ENCODE measurements around the gene LRP1. TPM values are rescaled to one million over a fixed set of nuclear protein-coding genes. Genes with fewer than 3 reads are reported as not detected.
A peak's percentile ranks its signal among the peaks of the same experiment; 100 is the strongest.

LRP1 gene
- total RNA-seq, 2 experiments from 2014 or later: 1.0 to 1.5 TPM

DNA sequence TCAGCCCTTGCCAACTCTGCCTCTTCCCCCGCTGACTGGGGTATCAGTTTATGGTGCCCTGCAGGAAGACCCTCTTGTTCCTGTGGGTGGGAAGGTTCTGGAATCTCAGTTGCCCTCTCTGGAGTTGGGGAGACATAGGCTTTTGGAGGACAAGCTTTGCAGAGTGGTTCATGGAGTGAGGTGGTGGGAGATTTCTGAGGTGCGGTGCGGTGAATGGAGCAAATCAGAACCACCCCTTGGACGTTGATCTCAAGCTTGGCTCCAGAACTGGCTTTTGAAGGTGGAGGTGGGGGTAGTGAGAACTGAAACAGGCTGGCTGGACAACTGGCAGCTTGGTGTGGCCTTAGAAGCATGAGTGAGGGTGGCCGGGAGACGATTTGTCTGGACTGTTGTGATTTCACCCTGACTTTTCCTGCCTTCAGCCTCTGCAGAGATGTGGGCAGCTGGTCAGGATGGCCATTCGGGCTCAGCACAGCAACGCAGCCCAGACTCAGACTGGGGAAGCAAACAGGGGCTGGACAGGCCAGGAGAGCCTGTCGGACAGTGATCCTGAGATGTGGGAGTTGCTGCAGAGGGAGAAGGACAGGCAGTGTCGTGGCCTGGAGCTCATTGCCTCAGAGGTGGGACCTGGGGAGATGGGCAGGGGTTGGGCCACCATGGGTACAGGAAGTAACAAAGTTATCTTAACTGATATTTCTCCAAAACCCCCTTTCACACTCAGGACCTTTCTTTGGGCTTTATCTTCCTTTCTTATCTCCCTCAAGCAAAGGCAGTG, 102.3 kb downstream of the LRP1 start:
- H3K9me3 Mint-ChIP-seq: no peaks in the 10 kb centered on the region
- H3K4me3 Mint-ChIP-seq: peak overlapping the region; percentile 95
- DNase-seq: no peak
- CTCF ChIA-PET: interaction anchor here (0.6 to 12.9 kb wide), 9 partner anchors 9 to 249 kb away, joined by 3 to 290 read pairs (median 4); partner anchors contain the start of genes ARHGAP9, GLI1 and STAT6
- peaks cover 59% of the 10 kb centered on the region for H3K4me1 Mint-ChIP-seq (ENCODE audit: low read depth)
- intact Hi-C loops (cut with micrococcal nuclease): no loop called here
- H3K27ac Mint-ChIP-seq: peak overlapping the region; percentile 94
- H3K36me3 Mint-ChIP-seq (ENCODE audit: low read depth): peaks cover 56% of the 10 kb centered on the region
- peaks cover 16% of the 10 kb centered on the region for H3K27me3 Mint-ChIP-seq (ENCODE audit: low read depth)

DNA sequence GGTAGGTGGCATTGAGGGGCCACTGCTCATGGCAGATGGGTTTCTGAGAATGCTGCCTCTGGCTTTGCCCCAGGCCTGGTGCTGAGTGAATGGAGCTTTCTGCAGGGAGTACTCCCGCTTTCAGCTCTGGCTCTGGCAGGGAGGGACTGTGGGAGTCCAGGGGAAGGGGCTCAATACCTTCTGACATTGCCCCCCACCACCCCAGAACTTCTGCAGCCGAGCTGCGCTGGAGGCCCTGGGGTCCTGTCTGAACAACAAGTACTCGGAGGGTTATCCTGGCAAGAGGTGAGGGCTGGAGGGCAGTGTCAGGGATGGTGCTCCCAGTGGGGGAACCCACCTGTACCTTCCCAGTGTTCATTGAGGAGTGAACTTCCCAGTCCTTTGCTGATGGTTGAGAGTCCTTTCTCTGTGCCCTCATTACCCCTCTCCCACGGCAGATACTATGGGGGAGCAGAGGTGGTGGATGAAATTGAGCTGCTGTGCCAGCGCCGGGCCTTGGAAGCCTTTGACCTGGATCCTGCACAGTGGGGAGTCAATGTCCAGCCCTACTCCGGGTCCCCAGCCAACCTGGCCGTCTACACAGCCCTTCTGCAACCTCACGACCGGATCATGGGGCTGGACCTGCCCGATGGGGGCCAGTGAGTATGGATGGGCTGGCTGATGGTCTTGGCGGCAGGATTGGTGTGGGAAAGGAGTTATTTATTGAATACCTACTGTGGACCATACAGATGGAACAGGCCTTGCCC, 103.2 kb downstream of the LRP1 start:
- H3K27me3 Mint-ChIP-seq (ENCODE audit: low read depth): peaks cover 12% of the 10 kb centered on the region
- peak overlapping the region; percentile 95 for H3K4me3 Mint-ChIP-seq
- H3K36me3 Mint-ChIP-seq (ENCODE audit: low read depth): peaks cover 57% of the 10 kb centered on the region
- H3K9me3 Mint-ChIP-seq: no peaks in the 10 kb centered on the region
- no peak overlapping the region for H3K27ac Mint-ChIP-seq
- CTCF ChIA-PET: interaction anchor here (5.7 to 12.9 kb wide), 2 partner anchors 9 to 17 kb away, joined by 93 to 290 read pairs; a partner anchor contains a TSS
- peaks cover 57% of the 10 kb centered on the region for H3K4me1 Mint-ChIP-seq (ENCODE audit: low read depth)
- intact Hi-C loops (cut with micrococcal nuclease): no loop called here
- DNase-seq: no peak

- H3K9me3 Mint-ChIP-seq: no peaks in the 10 kb centered on the region
- CTCF ChIA-PET: interaction anchor here (5.7 to 12.9 kb wide), 2 partner anchors 8 to 18 kb away, joined by 93 to 290 read pairs; a partner anchor contains a TSS
- no peak for DNase-seq
- intact Hi-C loops (cut with micrococcal nuclease): no loop called here
- H3K27me3 Mint-ChIP-seq (ENCODE audit: low read depth): peaks cover 14% of the 10 kb centered on the region
- H3K36me3 Mint-ChIP-seq (ENCODE audit: low read depth): peaks cover 57% of the 10 kb centered on the region
- no peak overlapping the region for H3K27ac Mint-ChIP-seq
- peaks cover 59% of the 10 kb centered on the region for H3K4me1 Mint-ChIP-seq (ENCODE audit: low read depth)
- no peak overlapping the region for H3K4me3 Mint-ChIP-seq
Measured at GRCh38 chr12:57232156-57232756, 104.0 kb downstream of the LRP1 start.

- CTCF ChIA-PET: interaction anchor here (0.5 to 12.9 kb wide), 6 partner anchors 7 to 302 kb away, joined by 3 to 290 read pairs (median 4); a partner anchor contains a TSS
- no peaks in the 10 kb centered on the region for H3K9me3 Mint-ChIP-seq
- H3K27me3 Mint-ChIP-seq (ENCODE audit: low read depth): peaks cover 19% of the 10 kb centered on the region
- H3K4me1 Mint-ChIP-seq (ENCODE audit: low read depth): peaks cover 63% of the 10 kb centered on the region
- H3K27ac Mint-ChIP-seq: no peak overlapping the region
- intact Hi-C loops (cut with micrococcal nuclease): no loop called here
- no peak for DNase-seq
- no peak overlapping the region for H3K4me3 Mint-ChIP-seq
- peaks cover 57% of the 10 kb centered on the region for H3K36me3 Mint-ChIP-seq (ENCODE audit: low read depth)
Measured at GRCh38 chr12:57233357-57234232, 105.3 kb downstream of the LRP1 start.

DNA sequence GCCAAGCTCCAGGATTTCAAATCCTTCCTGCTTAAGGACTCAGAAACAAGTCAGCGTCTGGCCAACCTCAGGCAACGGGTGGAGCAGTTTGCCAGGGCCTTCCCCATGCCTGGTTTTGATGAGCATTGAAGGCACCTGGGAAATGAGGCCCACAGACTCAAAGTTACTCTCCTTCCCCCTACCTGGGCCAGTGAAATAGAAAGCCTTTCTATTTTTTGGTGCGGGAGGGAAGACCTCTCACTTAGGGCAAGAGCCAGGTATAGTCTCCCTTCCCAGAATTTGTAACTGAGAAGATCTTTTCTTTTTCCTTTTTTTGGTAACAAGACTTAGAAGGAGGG, 105.9 kb downstream of the LRP1 start:
- no peak for DNase-seq
- CTCF ChIA-PET: interaction anchor here (0.5 to 5.7 kb wide), 2 partner anchors 20 to 303 kb away, joined by 3 to 93 read pairs; no protein-coding TSS in a partner anchor
- peaks cover 57% of the 10 kb centered on the region for H3K36me3 Mint-ChIP-seq (ENCODE audit: low read depth)
- intact Hi-C loops (cut with micrococcal nuclease): no loop called here
- peaks cover 62% of the 10 kb centered on the region for H3K4me1 Mint-ChIP-seq (ENCODE audit: low read depth)
- H3K27ac Mint-ChIP-seq: no peak overlapping the region
- peaks cover 23% of the 10 kb centered on the region for H3K27me3 Mint-ChIP-seq (ENCODE audit: low read depth)
- H3K9me3 Mint-ChIP-seq: no peaks in the 10 kb centered on the region
- no peak overlapping the region for H3K4me3 Mint-ChIP-seq

DNA sequence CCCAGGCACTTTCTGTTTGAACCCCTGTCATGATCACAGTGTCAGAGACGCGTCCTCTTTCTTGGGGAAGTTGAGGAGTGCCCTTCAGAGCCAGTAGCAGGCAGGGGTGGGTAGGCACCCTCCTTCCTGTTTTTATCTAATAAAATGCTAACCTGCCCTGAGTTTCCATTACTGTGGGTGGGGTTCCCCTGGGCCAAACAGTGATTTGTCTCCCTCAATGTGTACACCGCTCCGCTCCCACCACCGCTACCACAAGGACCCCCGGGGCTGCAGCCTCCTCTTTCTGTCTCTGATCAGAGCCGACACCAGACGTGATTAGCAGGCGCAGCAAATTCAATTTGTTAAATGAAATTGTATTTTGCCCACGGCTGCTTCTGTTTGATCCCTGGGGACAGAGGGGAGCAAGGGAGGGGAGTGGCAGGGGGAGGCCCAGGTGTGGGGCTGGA, 106.3 kb downstream of the LRP1 start:
- Mint-ChIP-seq H3K27ac (no peak overlapping the region), H3K36me3 (ENCODE audit: low read depth) (peaks cover 56% of the 10 kb centered on the region), H3K9me3 (no peaks in the 10 kb centered on the region)

GRCh38 chr12:57235017-57235727, 106.9 kb downstream of the LRP1 start:
- CTCF ChIA-PET: interaction anchor here (10.0 kb wide), 1 partner anchor 8 kb away, joined by 290 read pairs; the partner anchor contains the start of gene SHMT2
- Mint-ChIP-seq H3K9me3 (no peaks in the 10 kb centered on the region), H3K4me1 (ENCODE audit: low read depth) (peaks cover 60% of the 10 kb centered on the region), H3K27me3 (ENCODE audit: low read depth) (peaks cover 23% of the 10 kb centered on the region), H3K36me3 (ENCODE audit: low read depth) (peaks cover 50% of the 10 kb centered on the region), H3K27ac (no peak overlapping the region), H3K4me3 (no peak overlapping the region)
- no peak for DNase-seq
- intact Hi-C loops (cut with micrococcal nuclease): loop anchor here (5.0 kb wide), 1 partner anchor 517 kb away; the partner anchor contains the start of gene CDK4

More for the DNA sequence above, 106.3 kb downstream of the LRP1 start:
- Mint-ChIP-seq H3K4me1 (ENCODE audit: low read depth) (peaks cover 60% of the 10 kb centered on the region), H3K4me3 (no peak overlapping the region), H3K27me3 (ENCODE audit: low read depth) (peaks cover 23% of the 10 kb centered on the region)
- CTCF ChIA-PET: interaction anchor here (0.5 to 5.7 kb wide), 2 partner anchors 21 to 303 kb away, joined by 3 to 93 read pairs; no protein-coding TSS in a partner anchor
- no peak for DNase-seq
- intact Hi-C loops (cut with micrococcal nuclease): loop anchor here (5.0 kb wide), 1 partner anchor 518 kb away; the partner anchor contains the start of gene CDK4

- intact Hi-C loops (cut with micrococcal nuclease): loop anchor here (5.0 kb wide), 1 partner anchor 517 kb away; the partner anchor contains the start of gene CDK4
- peaks cover 28% of the 10 kb centered on the region for H3K27me3 Mint-ChIP-seq (ENCODE audit: low read depth)
- H3K27ac Mint-ChIP-seq: no peak overlapping the region
- peaks cover 44% of the 10 kb centered on the region for H3K36me3 Mint-ChIP-seq (ENCODE audit: low read depth)
- H3K4me3 Mint-ChIP-seq: no peak overlapping the region
- CTCF ChIA-PET: interaction anchor here (10.0 kb wide), 1 partner anchor 8 kb away, joined by 290 read pairs; the partner anchor contains the start of gene SHMT2
- H3K4me1 Mint-ChIP-seq (ENCODE audit: low read depth): peaks cover 60% of the 10 kb centered on the region
- no peak for DNase-seq
- no peaks in the 10 kb centered on the region for H3K9me3 Mint-ChIP-seq
Measured at GRCh38 chr12:57235728-57236131, 107.4 kb downstream of the LRP1 start.

- no peaks in the 10 kb centered on the region for H3K9me3 Mint-ChIP-seq
- H3K4me1 Mint-ChIP-seq (ENCODE audit: low read depth): peaks cover 60% of the 10 kb centered on the region
- CTCF ChIA-PET: interaction anchor here (10.0 kb wide), 2 partner anchors 9 to 22 kb away, joined by 290 to 333 read pairs; partner anchors contain the start of genes NXPH4 and SHMT2
Measured at GRCh38 chr12:57236201-57236924, 108.1 kb downstream of the LRP1 start.

GRCh38 chr12:57236925-57237595, 108.8 kb downstream of the LRP1 start:
- DNase-seq: no peak
- CTCF ChIA-PET: interaction anchor here (10.0 kb wide), 2 partner anchors 10 to 22 kb away, joined by 290 to 333 read pairs; partner anchors contain the start of genes NXPH4 and SHMT2

More at GRCh38 chr12:57236201-57236924, 108.1 kb downstream of the LRP1 start:
- Mint-ChIP-seq H3K27me3 (ENCODE audit: low read depth) (peaks cover 34% of the 10 kb centered on the region), H3K36me3 (ENCODE audit: low read depth) (peaks cover 38% of the 10 kb centered on the region), H3K27ac (no peak overlapping the region), H3K4me3 (no peak overlapping the region)
- intact Hi-C loops (cut with micrococcal nuclease): loop anchor here (5.0 kb wide), 1 partner anchor 516 kb away; the partner anchor contains the start of gene CDK4
- DNase-seq: no peak

More at GRCh38 chr12:57236925-57237595, 108.8 kb downstream of the LRP1 start:
- peaks cover 41% of the 10 kb centered on the region for H3K27me3 Mint-ChIP-seq (ENCODE audit: low read depth)
- intact Hi-C loops (cut with micrococcal nuclease): loop anchor here (5.0 kb wide), 1 partner anchor 515 kb away; the partner anchor contains the start of gene CDK4
- H3K36me3 Mint-ChIP-seq (ENCODE audit: low read depth): peaks cover 31% of the 10 kb centered on the region
- peaks cover 61% of the 10 kb centered on the region for H3K4me1 Mint-ChIP-seq (ENCODE audit: low read depth)
- H3K9me3 Mint-ChIP-seq: no peaks in the 10 kb centered on the region
- H3K4me3 Mint-ChIP-seq: no peak overlapping the region
- H3K27ac Mint-ChIP-seq: no peak overlapping the region
